Kidney glomerular epithelial cell (primary cell): ENCODE results near the gene CHPF.

Experiments used
- DNase-seq: peaks from one replicate; lab custom pipeline; 2025; lab: John Stamatoyannopoulos, UW

The CHPF gene

GRCh38 chr2:219531639-219532377 is 11.8 kb downstream of the CHPF start:
- no peak for DNase-seq

GRCh38 chr2:219530048-219530963 is 13.3 kb downstream of the CHPF start:
- peak; percentile 72 for DNase-seq

DNA sequence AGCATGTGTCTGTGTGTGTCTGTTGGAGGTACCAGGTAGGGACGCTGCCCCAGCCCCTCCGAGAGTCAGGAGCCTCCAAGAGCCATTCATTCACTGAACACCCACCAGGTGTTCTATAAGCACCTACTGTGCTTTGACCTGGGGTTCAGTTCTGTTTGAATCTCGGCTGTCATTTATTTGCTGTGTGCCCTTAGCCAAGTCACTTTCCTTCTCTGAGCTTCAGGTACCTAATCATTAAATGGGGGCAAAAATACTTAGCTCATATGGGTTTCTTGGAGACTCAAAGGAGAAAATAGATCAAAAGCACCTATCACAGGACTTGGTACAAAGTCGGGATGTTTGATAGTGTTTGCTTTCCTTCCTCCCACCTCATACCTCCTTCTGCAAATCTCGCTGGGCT is 16.1 kb downstream of the CHPF start:
- DNase-seq: no peak

GRCh38 chr2:219527076-219527394 is 16.6 kb downstream of the CHPF start:
- no peak for DNase-seq

DNA sequence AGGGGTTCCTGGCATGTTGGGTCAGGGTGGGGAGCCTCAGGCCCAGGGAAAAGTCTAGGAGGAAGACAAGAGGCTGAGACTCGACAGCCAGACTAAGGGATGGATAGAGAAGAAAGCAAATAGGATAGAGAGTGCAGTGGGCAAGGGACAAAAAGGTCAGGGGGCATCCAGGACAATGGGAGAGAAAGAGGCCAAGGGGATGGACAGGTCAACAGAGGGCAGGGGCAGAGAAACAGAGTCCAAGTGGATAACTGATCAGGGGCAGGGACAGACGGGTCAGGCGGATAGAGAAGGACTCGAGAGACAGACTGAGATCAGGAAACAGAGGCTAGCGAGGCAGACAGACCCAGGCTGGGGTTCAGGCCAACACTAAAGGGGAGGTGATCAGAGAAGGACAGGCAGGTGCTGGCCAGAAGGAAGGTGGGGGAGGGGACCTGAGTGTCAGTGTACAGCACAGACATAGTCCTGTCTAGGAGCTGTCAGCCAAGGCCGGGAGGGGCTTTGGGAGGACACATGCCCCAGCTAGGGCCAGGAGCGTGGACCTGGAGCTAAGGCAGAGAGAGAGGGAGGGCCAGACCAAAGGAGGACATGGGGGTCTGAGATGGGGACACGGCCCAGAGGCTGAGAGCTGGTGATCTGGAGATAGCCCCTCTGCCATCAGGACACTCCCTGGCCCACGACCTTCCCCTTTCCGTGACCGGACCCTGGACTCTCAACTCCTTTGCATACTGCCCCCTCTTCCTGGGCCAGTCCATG is 17.1 kb downstream of the CHPF start:
- no peak for DNase-seq

DNA sequence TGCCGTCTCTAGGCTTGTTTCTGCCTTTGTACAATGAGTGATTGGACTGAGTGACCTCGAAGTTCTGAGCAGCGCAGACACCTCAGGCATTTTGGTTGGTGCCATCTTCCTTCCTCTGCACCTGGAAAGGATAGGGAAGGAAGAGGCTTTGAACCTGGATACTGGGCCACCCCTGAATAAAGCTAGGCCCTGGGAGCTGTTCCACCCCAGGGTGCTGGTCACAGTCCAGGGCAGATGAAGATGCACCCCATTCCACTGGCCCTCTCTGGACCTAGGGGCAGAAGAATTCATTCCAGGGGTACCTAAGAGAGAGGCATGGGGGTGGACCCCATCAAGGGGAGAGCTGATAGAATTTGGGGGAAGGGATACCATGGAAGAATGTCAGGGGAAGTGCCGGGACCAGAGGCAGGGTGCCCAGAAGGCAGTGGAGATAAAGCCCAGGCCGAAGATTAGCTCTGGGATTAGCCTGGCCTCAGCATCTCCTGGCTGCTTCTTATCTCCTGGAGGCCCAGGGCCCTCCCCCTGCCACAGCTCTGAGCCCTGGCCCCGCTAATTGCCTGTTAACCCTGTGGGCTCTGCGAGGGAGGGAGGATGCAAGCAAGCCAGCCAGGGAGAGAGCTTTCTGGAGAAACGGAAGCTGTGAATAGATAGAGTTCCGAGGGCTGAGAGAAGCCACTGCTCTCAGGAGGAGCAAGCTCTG is 17.9 kb downstream of the CHPF start:
- no peak for DNase-seq

DNA sequence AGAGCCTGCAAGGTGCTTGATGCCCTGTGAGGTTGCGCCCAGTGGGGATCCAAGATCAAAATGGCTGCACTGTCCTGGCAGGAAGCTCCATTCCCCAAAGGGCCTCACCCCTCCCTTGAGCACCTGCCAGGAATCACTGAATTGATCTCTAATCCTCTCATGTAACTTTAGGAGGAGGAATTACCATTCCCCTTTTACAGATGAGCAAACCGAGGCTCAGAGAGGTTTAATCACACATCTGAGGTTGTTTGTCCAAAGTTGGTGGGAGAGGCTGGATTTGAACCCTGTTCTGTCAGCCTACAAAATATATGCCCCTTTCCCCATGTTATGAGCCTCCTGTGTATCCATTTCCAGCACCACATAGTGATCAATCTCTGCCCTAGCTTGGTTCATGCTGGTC is 18.8 kb downstream of the CHPF start:
- DNase-seq: no peak

DNA sequence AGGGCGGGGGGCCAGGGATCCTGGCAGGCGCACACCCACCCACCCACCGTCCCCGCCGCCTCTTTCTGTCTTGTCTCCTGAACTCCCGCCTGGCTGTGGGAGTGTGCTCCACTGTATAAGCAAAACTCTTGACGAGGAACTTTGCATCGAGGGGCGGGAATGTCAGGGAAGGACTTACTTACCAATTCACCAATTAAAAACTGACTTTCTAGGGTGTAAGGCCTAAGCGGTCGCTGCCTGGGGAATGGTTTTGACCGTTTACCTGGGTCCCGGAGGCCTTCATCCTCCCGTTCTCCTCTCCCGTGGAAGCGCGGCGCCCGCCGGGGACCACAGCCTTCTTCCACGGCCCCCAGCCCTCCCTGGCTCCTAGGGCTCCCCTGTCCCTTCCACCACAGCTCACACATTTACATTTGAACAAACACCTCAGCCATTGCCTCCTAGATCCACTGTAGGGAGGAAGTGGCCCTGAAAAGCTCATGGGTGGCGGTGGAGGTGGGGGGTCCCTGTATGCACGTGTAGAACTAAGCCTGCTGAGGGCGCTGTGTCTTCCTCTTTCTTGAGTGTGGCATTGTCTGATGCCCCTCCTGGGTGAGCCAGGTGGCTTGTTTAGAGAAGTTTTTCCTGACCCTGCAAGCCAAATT is 20.5 kb downstream of the CHPF start:
- DNase-seq: no peak

DNA sequence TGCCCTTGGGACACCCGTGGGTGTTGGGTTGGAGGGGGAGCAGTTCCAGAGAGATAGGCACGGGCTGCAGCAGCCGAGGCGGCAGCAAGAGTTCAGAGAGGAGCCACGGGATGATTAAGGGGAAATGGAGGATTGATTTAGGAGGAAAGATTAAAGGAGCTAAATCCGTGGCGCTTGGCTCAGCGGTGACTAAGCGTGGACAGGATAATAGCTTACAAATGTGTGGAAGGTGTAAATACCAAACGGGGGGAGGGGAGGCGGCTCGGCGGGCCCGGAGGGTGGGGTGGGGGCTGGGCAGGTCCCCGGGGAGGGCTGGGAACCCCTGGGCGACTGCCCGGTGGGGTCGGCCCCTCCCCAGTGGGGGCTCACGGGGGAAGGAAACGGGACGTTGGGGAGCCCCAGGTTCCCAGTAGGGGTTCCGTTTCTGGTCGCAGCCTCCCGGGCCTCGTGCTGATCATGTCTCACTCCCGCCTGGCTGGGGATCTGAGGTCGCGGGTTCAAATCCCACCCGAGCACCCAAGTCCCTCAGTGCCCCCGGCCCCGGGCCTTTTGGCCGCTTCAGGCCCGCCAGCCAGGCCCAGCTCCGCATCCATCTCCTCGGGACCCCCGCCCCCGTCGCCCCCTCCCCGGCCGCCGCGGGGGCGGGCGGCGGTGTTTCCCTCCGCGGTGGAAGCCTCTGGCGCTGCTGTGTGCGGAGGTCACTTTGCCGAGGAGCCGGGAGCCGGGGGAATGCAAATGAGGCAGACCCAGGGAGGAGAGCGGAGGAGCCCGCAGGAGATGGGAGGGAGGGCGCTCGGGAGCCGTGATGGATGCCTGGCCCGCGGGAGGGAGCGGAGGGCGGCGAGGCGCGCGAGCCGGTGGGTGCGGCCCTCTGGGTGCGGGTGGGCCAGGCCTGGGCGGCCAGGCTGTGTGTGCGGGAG is 21.2 kb downstream of the CHPF start:
- peak; percentile 37 for DNase-seq

DNA sequence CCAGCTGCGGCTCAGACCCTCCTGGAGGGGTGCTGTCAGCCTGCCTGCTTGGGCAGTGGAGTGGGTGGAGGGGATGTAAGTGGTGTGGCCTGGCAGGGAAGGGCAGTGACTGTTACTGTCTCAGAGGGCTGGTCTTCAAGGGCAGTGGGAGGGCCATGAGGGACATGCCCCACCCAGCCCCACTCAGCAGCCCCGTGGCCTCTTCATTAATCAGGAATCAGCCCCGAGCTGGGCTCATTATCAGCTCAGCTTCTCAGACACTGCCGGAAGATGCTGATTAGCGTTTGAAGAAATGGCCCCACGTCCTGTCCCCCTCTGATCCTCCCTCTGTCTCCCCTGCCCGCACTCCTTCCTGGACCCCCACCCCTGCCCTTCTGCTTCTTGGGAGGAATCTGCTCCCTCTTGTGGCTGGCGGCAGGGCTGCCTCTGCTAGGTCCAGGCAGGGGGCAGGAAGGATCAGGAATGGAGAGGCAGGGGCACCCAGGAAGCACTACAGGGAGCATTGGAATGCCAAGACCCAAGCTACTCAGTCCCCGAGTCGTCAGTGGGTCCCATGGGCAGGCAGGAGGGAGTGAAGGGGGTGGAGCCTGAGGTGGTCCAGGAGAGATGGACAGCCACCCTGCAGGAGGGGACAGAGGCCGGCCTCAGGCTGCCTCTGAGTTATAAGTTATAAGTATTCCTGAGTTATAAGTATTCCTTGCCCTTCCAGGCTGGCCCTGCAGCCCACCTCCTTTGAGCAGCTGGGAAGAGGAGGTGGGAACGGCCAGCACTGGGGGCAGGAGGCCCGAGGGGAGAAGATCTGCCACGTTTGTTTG is 22.3 kb downstream of the CHPF start:
- peak; percentile 32 for DNase-seq

- DNase-seq: no peak
Observed at GRCh38 chr2:219520079-219520478, 23.5 kb downstream of the CHPF start.

DNA sequence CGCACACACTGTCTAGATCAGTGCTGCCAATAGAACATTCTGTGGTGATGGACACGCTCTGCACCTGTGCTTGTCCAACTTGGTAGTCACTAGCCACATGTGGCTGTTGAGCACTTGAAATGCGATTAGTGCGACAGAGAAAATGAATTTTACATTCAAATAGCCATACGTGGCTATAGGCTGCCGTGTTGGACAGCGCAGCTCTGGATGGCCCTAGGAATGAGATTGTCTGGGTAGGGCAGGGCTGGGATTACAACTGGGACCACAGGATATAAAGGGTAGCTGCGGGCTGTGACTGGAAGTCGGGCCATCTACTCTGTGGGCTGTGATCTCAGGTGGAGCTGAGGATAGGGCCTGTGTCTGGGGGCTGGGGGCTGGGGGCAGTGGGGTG is 24.1 kb downstream of the CHPF start:
- DNase-seq: no peak

DNA sequence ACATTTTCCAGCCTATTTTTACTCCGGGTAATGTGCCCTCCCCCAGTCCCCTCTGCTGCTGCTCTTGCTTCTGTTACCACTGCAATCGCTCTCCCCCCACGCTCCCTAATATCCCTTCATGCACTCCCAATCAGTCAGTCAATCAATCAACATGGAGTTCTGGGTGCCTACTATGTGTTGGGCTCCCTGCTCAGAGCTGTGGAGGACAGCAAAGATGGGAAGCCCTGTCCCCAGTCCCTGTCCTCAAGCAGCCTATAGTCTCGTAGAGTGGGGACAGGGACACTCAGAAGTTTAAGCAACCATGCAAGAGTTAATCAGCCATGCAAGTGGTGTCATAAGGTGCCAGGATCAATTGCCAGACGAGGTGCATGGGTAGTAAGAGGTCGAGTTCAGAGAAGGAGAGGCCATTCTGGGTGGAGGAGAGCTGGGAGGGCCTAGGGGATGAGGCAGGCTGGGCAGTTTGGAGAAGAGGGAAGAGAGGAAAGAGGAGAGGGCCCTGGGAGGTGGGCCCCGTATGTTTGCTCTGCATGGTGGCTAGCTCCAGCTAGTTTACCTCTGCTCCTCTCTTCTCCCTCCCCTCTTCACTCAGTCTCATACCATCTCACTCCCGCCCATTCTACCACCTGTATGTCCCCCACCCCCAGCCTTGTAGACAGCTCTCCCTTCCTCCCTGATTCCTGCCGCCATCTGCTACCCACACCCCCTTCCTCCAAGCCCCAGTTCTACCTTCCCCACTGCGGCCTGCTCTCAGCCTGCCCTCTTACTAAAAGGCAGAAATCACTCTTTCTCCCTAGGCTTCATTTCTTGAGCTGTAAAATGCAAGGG is 25.4 kb downstream of the CHPF start:
- no peak for DNase-seq

DNA sequence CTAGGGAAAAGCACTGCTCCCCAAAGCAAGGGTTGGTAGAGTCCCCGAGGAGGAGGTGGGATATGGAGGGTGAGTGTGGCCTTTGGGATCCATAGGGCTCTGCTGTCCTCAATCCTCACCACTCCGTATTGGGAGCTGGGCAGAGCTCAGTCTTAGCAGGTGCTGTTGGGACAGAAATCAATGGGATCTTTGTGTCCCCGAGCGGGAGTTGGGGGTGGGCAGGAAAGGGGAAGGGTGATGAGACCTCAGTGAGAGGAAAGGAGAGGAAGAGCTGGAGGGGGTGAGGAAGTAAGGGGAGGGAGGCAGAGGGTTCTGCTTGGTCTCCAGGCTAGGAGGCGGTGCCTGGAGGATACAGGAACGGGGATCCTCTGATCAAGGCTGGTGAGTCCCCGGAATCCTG is 26.7 kb downstream of the CHPF start:
- no peak for DNase-seq

DNA sequence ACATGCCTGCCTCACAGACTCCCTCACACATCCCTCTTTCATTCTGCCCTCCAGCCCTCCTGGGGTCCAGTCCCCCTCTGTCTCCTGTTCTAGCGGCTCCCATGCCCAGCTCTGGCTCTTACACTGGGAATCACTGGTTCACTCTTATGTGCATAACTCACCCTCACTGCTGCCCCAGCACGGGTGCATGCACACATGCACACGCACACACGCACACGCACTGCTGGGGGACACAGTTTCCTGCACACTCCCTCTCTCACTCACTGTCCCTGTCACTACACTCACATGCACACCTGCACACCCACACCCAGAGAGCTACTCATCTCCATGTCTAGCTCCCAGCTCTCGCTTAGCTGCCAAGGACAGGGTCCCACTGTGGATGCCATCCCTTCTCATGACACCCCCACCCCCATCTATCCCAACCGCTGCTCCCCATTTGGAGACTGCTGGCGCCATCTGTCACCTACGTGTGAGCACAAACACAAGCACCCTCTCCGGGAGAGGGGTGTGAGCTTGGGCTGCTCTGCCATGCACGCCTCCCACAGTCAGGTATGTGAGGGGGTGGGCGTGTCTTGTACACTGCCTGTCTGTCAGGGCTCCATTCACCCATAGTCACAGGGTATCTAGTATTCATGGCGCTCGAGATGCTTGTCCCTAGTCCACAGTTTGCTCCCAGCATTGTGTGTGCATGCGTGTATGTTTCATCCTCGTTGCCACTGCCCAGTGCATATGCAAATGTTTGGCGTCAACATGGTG is 27.6 kb downstream of the CHPF start:
- no peak for DNase-seq

DNA sequence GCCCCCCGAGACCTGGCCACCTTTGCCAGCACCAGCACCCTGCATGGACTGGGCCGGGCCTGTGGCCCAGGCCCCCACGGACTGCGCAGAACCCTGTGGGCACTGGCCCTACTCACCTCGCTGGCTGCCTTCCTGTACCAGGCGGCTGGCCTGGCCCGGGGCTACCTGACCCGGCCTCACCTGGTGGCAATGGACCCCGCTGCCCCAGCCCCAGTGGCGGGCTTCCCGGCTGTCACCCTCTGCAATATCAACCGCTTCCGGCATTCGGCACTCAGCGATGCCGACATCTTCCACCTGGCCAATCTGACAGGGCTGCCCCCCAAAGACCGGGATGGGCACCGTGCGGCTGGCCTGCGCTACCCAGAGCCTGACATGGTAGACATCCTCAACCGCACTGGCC is 28.8 kb downstream of the CHPF start:
- DNase-seq: no peak

DNA sequence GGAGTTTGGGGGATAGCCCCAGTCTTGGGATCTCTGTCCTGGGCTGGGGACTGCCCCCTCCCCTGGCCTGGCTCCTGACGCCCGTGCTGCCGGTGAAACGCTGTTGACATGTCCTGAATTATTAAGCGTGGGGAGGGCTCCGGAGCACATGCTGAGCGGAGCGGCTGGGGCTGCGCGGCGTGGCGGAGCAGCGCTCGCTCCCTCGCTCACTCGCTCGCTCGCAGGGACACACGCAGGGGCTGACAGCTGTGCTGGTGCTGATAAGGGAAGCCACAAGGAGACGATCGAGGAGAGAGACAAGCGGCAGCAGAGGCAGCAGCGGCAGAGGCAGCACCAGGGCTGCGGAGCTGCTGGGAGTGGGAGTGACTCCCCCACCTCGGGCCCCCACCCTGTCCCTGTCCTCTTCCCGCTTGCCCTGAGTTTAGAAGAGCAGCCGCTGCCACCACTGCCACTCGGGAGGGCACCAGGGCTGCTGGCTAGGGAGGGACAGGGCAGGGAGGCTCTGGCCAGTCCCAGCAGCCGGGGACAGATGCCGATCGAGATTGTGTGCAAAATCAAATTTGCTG is 29.3 kb downstream of the CHPF start, which contains the start of gene ASIC4:
TSS of gene ASIC4 (plus strand) at position 287 of the 566 bp plus-strand sequence. CDS start at position 530, 243 bp downstream.
- no peak for DNase-seq

DNA sequence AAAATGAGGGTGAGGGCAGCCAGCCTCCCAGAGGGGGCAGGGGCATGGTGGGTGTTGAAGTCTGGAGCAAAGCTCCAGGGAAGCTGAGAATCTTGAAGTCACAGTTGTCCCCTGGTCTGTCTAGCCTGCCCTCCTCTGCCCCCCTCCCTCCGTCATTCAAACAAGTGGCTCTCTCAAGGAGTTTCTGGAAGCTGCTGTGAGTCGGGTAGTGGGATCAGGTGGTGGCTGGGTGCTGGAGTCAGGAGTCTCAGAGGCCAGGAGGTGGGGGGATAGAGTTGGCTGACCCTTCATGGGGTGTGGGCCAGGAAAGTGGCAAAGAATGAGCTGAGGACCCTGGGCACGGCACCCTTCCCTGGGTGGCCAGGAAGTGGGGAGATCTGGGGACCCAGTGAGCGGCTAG is 29.8 kb downstream of the CHPF start:
- DNase-seq: no peak
